PFSK-1 (cell line): ENCODE measurements around the gene CREB3L1. TPM values are rescaled to one million over a fixed set of nuclear protein-coding genes. Genes with fewer than 3 reads are reported as not detected.

Experiments used
- FOXP2 ChIP-seq: optimal IDR thresholded peaks from 2 replicates; pipeline ENCODE3; 2011; ENCODE audit warnings: borderline replicate concordance, control low read depth, inconsistent platforms; ENCODE audit not compliant: insufficient read depth; ENCODE audit errors: extremely low read length, extremely low read depth
- POLR2AphosphoS5 ChIP-seq: IDR thresholded peaks from 2 replicates; pipeline ENCODE4 v1.6.1; 2012; ENCODE audit warnings: low read depth, mild to moderate bottlenecking, control low read depth, low read length, moderate library complexity
- SIN3A ChIP-seq: IDR thresholded peaks from 2 replicates; pipeline ENCODE4 v1.6.1; 2012; ENCODE audit warnings: mild to moderate bottlenecking, low read length, moderate library complexity, borderline replicate concordance; ENCODE audit not compliant: insufficient read depth
- TAF1 ChIP-seq: IDR thresholded peaks from 2 replicates; pipeline ENCODE4 v1.6.1; 2012; ENCODE audit warnings: low read length, control low read depth, borderline replicate concordance; ENCODE audit not compliant: insufficient read depth
- polyA plus RNA-seq: library from polyadenylated mRNA; unstranded; fragments of >200 nt; gene quantifications from one replicate; pipeline ENCODE4 v1.2.1, GENCODE V29; 2012; ENCODE audit warnings: low read depth, missing spikeins; ENCODE audit not compliant: insufficient read length
- TF ChIP-seq, protein P1 (sequence below), 2 experiments: IDR thresholded peaks; 2 replicates each; pipeline versions ENCODE4 v1.6.1 to v1.8.0; 2011 to 2012; ENCODE audit warnings: low read depth in 2 of 2, low read length in 2 of 2, control low read depth in 1 of 2, inconsistent platforms in 1 of 2, mild to moderate bottlenecking in 1 of 2, moderate library complexity in 1 of 2; ENCODE audit not compliant: insufficient read depth in 1 of 2

CREB3L1 gene, protein sequence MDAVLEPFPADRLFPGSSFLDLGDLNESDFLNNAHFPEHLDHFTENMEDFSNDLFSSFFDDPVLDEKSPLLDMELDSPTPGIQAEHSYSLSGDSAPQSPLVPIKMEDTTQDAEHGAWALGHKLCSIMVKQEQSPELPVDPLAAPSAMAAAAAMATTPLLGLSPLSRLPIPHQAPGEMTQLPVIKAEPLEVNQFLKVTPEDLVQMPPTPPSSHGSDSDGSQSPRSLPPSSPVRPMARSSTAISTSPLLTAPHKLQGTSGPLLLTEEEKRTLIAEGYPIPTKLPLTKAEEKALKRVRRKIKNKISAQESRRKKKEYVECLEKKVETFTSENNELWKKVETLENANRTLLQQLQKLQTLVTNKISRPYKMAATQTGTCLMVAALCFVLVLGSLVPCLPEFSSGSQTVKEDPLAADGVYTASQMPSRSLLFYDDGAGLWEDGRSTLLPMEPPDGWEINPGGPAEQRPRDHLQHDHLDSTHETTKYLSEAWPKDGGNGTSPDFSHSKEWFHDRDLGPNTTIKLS
- 114 TPM for polyA plus RNA-seq

DNA sequence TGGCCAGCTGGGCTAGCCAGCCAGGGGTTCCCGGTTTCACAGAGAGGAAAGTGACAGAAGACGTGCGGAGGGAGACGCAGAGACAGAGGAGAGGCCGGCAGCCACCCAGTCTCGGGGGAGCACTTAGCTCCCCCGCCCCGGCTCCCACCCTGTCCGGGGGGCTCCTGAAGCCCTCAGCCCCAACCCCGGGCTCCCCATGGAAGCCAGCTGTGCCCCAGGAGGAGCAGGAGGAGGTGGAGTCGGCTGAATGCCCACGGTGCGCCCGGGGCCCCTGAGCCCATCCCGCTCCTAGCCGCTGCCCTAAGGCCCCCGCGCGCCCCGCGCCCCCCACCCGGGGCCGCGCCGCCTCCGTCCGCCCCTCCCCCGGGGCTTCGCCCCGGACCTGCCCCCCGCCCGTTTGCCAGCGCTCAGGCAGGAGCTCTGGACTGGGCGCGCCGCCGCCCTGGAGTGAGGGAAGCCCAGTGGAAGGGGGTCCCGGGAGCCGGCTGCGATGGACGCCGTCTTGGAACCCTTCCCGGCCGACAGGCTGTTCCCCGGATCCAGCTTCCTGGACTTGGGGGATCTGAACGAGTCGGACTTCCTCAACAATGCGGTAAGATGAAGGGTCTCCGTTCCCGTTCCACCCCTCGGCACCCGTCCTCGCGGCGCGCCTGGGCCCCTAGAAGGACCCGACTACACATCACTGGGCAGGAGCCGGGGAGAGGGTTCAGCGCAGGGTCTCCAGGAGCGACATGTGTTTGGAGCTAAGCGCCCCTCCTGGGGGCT is at the start of gene CREB3L1:
CREB3L1 (plus strand) TSS at position 41 of the 765 bp plus-strand sequence; CDS start at position 491, 450 bp downstream.
- TF ChIP-seq POLR2AphosphoS5 = peak; percentile 92
- peak; percentile 99; the same call in 1 of the 2 replicates for TF ChIP-seq SIN3A
- TF ChIP-seq TAF1 = peak; percentile 93; the same call in 1 of the 2 replicates
- TF ChIP-seq, protein P1, sequence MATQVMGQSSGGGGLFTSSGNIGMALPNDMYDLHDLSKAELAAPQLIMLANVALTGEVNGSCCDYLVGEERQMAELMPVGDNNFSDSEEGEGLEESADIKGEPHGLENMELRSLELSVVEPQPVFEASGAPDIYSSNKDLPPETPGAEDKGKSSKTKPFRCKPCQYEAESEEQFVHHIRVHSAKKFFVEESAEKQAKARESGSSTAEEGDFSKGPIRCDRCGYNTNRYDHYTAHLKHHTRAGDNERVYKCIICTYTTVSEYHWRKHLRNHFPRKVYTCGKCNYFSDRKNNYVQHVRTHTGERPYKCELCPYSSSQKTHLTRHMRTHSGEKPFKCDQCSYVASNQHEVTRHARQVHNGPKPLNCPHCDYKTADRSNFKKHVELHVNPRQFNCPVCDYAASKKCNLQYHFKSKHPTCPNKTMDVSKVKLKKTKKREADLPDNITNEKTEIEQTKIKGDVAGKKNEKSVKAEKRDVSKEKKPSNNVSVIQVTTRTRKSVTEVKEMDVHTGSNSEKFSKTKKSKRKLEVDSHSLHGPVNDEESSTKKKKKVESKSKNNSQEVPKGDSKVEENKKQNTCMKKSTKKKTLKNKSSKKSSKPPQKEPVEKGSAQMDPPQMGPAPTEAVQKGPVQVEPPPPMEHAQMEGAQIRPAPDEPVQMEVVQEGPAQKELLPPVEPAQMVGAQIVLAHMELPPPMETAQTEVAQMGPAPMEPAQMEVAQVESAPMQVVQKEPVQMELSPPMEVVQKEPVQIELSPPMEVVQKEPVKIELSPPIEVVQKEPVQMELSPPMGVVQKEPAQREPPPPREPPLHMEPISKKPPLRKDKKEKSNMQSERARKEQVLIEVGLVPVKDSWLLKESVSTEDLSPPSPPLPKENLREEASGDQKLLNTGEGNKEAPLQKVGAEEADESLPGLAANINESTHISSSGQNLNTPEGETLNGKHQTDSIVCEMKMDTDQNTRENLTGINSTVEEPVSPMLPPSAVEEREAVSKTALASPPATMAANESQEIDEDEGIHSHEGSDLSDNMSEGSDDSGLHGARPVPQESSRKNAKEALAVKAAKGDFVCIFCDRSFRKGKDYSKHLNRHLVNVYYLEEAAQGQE (IDR thresholded peaks at IDR 0.05; ENCODE audit: insufficient read depth in 1 of 2, low read depth in 2 of 2, low read length in 2 of 2) = no peak
- TF ChIP-seq FOXP2 = no peak

DNA sequence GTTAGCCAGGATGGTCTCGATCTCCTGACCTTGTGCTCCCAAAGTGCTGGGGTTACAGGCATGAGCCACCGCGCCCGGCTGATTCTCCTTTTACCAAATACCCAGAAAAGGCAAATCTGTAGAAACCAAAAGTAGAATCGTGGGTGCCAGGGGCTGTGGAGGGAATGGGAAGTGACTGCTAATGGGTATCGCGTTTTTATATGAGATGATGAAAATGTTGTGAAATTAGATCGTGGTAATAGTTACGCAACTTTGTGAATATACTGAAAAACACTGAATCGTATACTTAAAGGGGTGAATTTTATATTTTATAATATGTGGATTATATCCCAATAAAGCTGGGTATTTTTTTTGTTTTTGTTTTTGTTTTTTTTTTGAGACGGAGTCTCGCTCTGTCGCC is 48.2 kb upstream of the CREB3L1 start:
- TF ChIP-seq, protein P1 (IDR thresholded peaks at IDR 0.05; ENCODE audit: insufficient read depth in 1 of 2, low read depth in 2 of 2, low read length in 2 of 2) = no peak
- TF ChIP-seq FOXP2 = no peak
- no peak for TF ChIP-seq POLR2AphosphoS5
- no peak for TF ChIP-seq TAF1

DNA sequence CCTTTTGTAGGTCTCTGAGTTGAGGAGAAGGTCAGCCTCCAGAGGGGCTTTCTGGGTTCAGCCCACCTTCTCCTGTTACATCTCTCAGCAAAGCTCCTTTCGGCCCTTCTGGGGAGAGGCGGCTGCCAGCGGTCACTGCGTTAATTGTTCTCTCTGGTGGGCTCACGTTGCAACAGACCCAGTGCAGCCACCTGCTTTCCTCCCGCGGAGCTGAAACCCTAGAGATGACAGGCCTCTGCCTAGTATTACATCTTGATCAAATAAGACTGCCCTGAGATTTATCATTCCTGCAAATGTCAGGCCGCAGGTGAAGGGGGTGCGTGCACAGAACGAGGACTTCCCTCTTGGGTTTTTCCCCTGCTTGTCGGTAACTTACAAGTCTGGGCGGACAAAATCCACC is 43.2 kb upstream of the CREB3L1 start:
- TF ChIP-seq SIN3A (no peak), POLR2AphosphoS5 (no peak), FOXP2 (no peak), TAF1 (no peak)
- TF ChIP-seq, protein P1 (IDR thresholded peaks at IDR 0.05; ENCODE audit: insufficient read depth in 1 of 2, low read depth in 2 of 2, low read length in 2 of 2) = no peak

DNA sequence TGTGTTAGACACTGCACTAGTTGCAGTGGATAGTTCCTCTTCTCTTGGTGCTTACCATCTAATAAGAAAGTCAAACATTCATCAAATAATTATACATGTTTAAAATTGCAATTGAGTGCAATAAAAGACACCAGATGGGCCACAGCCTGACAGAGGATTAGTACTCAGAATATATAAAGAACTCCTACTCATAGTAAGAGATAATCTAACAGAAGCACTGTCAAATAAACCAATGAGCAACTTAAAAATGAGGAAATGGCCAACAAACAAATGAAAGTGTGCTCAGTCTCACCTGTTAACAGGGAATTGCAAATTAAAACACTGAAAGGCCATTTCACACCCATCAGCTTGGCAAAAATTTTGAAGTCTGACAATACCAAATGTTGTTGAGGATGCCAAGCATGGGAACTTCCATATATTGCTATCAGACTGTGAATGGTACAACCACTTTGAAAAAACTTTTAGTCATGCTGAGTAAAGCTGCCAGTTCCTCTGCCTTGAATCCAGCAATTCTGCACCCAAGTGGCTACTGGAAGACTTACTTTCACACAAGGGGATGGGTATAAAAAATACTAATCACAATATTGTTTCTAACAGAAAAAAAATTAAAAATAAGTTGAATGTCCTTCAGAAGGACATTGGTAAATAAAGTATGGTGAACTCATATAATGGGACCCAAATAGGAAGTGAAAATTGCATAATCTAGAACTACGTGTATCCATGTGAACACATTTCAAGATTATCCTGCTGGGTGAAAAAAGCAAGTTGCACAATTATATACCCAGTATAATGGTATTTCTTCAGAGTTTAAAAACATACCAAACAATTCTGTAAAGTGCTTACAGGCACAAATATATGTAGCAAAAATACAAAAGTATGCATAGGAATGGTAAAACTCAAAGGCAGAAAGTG is 41.4 kb upstream of the CREB3L1 start:
- TF ChIP-seq FOXP2 = no peak
- TF ChIP-seq TAF1 = no peak
- TF ChIP-seq, protein P1 (IDR thresholded peaks at IDR 0.05; ENCODE audit: insufficient read depth in 1 of 2, low read depth in 2 of 2, low read length in 2 of 2) = no peak
- TF ChIP-seq POLR2AphosphoS5 = no peak
- TF ChIP-seq SIN3A = no peak
